ENCODE results near the gene BARD1. TPM values are rescaled to one million over a fixed set of nuclear protein-coding genes. Genes with fewer than 3 reads are reported as not detected.
A peak's percentile ranks its signal among the peaks of the same experiment; 100 is the strongest.
"Not testable (repeated sequence)": the region's sequence is repeated elsewhere in the genome, so short reads cannot be mapped to it uniquely, and the experiment has no call there.

Gene BARD1
- total and polyA plus RNA-seq, 10 donors = 2.4 to 18.0 (median 13.9) TPM

GRCh38 chr2:214699236-214699635, 110.2 kb downstream of the BARD1 start:
- Histone ChIP-seq H3K9me3 (peaks cover 0 to 27% (median 12%) of the 10 kb centered on the region in 8 donors), H3K27me3 (replicated peaks in 1 of 7) (no peaks in the 10 kb centered on the region), H3K4me3 (no peak overlapping the region), H3K4me1 (no peaks in the 10 kb centered on the region), H3K27ac (no peak overlapping the region), H3K36me3 (no peaks in the 10 kb centered on the region)
- DNase-seq = no peak
- intact Hi-C loops (cut with DNase I; ENCODE audit: low total_unique reads) = no loop called here
- WGBS, 5 donors = 36 to 70% (median 45%) methylated on average over 2 of the region's 2 CpGs
- TF ChIP-seq POLR2AphosphoS5 (IDR thresholded peaks at IDR 0.05) (no peak), CTCF (IDR thresholded peaks at IDR 0.05 in 8 of 11, conservative IDR thresholded peaks at IDR 0.05 in 3 of 11) (no peak), POLR2A (IDR thresholded peaks at IDR 0.05) (no peak)

- TF ChIP-seq POLR2A (IDR thresholded peaks at IDR 0.05) (no peak), POLR2AphosphoS5 (IDR thresholded peaks at IDR 0.05) (no peak), CTCF (IDR thresholded peaks at IDR 0.05 in 8 of 11, conservative IDR thresholded peaks at IDR 0.05 in 3 of 11) (no peak)
- intact Hi-C loops (cut with DNase I; ENCODE audit: low total_unique reads) = no loop called here
- no peak for DNase-seq
- H3K36me3 ChIP-seq = no peaks in the 10 kb centered on the region
- no peaks in the 10 kb centered on the region for H3K4me1 ChIP-seq
- peaks cover 0 to 22% (median 12%) of the 10 kb centered on the region in 8 donors for H3K9me3 ChIP-seq
- no peak overlapping the region for H3K27ac ChIP-seq
- no peak overlapping the region for H3K4me3 ChIP-seq
- H3K27me3 ChIP-seq (replicated peaks in 1 of 7) = no peaks in the 10 kb centered on the region
Observed at GRCh38 chr2:214696681-214697080, 112.8 kb downstream of the BARD1 start.

GRCh38 chr2:214695789-214696188, 113.7 kb downstream of the BARD1 start:
- DNase-seq = no peak
- no peak for TF ChIP-seq POLR2A (IDR thresholded peaks at IDR 0.05)
- TF ChIP-seq CTCF (IDR thresholded peaks at IDR 0.05 in 8 of 11, conservative IDR thresholded peaks at IDR 0.05 in 3 of 11) = no peak
- TF ChIP-seq POLR2AphosphoS5 (IDR thresholded peaks at IDR 0.05) = no peak
- intact Hi-C loops (cut with DNase I; ENCODE audit: low total_unique reads) = no loop called here
- Histone ChIP-seq H3K4me3 (no peak overlapping the region), H3K27me3 (replicated peaks in 1 of 7) (no peaks in the 10 kb centered on the region), H3K9me3 (peaks cover 0 to 14% (median 8%) of the 10 kb centered on the region in 8 donors), H3K27ac (no peak overlapping the region), H3K4me1 (no peaks in the 10 kb centered on the region), H3K36me3 (no peaks in the 10 kb centered on the region)
- 68 to 84% (median 73%) methylated on average over 1 of the region's 1 CpG for WGBS, 5 donors

- peak overlapping the region in 3 of 8 donors; percentile 17 to 43 (median 20) for H3K4me3 ChIP-seq
- H3K36me3 ChIP-seq; H3K4me1 ChIP-seq; DNase-seq; intact Hi-C loops (cut with DNase I; ENCODE audit: low total_unique reads); H3K27me3 ChIP-seq (replicated peaks in 1 of 7); H3K9me3 ChIP-seq; H3K27ac ChIP-seq: not testable (repeated sequence)
- WGBS, 5 donors = 0 to 23% (median 3%) methylated on average over 4 to 11 of the region's 12 CpGs
Observed at GRCh38 chr2:214683557-214683956, 125.9 kb downstream of the BARD1 start.

- DNase-seq = no peak
- intact Hi-C loops (cut with DNase I; ENCODE audit: low total_unique reads) = no loop called here
- 69 to 79% (median 77%) methylated on average over 1 of the region's 1 CpG for WGBS, 5 donors
- H3K4me1 ChIP-seq = peaks cover 0 to 5% (median 0%) of the 10 kb centered on the region in 6 donors
- no peaks in the 10 kb centered on the region for H3K36me3 ChIP-seq
- H3K27ac ChIP-seq = no peak overlapping the region
- no peak overlapping the region for H3K4me3 ChIP-seq
- peaks cover 0 to 8% (median 5%) of the 10 kb centered on the region in 8 donors for H3K9me3 ChIP-seq
- TF ChIP-seq CTCF (IDR thresholded peaks at IDR 0.05 in 8 of 11, conservative IDR thresholded peaks at IDR 0.05 in 3 of 11) = no peak
- TF ChIP-seq POLR2AphosphoS5 (IDR thresholded peaks at IDR 0.05) = no peak
- TF ChIP-seq POLR2A (IDR thresholded peaks at IDR 0.05) = no peak
- H3K27me3 ChIP-seq (replicated peaks in 1 of 7) = no peaks in the 10 kb centered on the region
Observed at GRCh38 chr2:214679736-214680135, 129.7 kb downstream of the BARD1 start.
